D721Med (cell line): ENCODE results near the gene GFPT2.

Experiments
- DNase-seq: peaks from one replicate; pipeline ENCODE4 v3.0.0; 2011; ENCODE audit warnings: low spot score; ENCODE audit not compliant: insufficient read length
- FAIRE-seq: peaks from 2 replicates; lab custom pipeline; 2011; peaks lifted over from hg19 to GRCh38; lab: Jason Lieb, UNC
- CTCF ChIP-seq: IDR thresholded peaks from 2 replicates; pipeline ENCODE4 v1.5.1; 2012; ENCODE audit warnings: mild to moderate bottlenecking, control low read depth; ENCODE audit not compliant: insufficient read depth; ENCODE audit errors: missing control alignments

Gene GFPT2

GRCh38 chr5:180251141-180251540 lies 102.0 kb downstream of the GFPT2 start:
- TF ChIP-seq CTCF = no peak
- DNase-seq = no peak
- no peak for FAIRE-seq
